ENCODE measurements around the gene NPIPB2.

The NPIPB2 gene

DNA sequence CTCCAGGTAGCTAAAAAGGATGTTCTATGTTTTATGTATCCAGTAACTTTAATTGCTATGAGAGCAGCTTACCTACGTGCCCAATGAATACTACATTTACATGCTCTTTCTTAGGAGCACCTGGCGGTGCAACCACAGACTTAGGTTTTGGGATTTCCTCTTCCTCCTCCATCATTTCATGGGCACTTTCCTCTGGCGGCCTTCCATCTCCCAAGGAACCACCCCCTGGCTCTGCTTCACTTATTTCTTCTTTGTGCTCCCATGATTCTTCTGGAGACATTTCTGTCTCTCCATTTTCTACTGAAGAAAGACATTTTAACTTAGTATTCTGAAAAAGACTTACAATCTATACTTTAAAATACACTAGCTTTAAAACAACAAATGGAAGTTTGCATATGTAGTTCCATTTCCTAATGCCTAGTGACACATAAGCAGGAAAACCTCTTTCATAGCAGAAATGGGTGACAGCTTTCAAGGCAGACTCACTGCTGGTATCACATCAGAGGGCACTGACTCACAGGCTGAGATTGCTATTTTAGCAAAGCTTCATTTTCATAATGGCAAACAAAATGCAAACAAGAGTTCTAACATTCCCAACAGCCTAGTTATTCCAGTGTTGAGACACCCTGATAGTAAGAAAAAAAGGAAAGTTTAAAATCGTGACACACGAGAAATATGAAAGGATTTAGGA, 45.2 kb downstream of the NPIPB2 start:
- DNase-seq: no peak

DNA sequence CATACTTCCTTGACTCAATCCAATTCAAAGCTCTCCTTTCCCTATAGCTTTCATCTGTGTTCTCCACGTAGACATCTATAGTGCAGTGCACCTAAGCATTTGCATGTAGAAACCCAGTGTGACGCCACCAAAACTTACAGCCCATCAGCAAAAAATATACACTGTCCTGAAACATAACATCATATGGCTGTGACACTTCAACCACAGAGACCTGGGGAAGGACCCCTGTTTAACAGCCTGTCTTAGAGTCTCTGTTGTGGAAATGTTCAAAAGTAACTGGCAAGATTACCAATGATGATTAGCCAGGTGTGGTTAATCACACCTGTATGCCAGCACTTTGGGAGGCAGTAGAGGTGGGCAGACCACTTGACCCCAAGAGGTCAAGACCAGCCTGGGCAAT, 48.3 kb downstream of the NPIPB2 start:
- no peak for DNase-seq

DNA sequence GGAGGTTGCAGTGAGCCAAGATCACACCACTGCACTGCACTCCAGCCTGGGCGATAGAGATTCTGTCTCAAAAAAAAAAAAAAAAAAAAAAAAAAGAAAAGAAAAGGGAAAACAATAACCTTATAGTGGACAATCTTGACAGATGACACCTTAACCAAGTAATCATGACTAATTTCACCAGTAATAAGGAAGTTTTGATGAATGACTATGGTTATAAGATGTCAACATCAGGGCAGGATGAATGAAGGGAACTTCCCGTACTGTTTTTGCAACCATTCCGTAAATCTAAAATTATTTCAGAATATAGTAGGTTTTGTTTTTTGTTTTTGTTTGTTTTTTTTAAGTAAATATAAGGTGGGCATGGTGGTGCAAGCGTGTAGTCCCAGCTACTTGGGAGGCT, 49.1 kb downstream of the NPIPB2 start:
- DNase-seq: no peak

DNA sequence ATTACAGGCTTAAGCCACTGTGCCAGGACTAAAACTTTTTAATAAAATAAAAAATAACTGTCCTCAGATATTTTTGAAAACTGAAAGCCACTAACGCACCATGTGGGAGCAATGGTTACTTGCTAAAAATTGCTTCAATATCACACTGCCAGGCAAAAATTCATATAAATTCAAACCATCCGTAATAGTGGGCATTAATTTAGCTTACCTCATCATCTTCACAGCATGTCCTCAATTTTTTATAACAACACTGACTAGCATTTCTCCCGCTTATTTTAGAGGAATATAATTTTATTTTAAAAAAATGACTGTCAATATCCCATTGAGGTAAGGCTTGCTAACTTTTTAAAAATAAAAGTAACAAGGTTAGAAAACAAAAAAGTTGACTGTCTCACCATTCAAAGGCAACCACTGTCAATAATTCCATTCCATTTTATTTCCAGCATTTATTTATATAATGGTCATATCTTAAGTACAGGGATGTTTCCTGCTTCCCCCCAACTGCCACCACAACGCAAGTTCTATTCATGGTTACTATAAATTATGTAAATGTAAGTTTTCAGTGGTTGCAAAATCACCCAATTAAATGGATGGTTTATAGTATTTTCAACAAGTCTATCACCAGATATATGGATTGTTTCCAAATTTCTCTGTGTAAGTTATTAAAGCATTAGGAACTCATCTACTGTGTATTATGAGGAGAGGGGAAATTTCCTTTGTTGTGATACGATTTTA, 51.4 kb downstream of the NPIPB2 start:
- no peak for DNase-seq

DNA sequence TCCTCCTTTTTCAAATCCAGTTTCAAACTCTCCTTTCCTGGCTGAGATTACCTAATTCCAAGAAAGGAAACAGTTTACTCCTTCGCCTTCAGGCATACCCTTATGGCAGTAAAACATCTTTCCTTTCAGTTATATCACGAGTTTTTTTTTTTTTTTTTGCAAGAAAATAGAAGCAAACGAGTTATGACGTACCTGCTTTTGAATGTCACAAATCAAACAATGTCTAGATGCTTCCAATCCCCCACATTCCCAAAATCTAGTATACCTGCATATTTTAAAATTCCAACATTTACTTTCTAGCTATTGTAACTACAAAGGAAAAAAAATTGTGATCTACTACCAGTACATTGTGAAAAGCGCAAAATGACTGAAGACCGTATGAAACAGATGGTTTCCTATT, 55.0 kb downstream of the NPIPB2 start:
- no peak for DNase-seq

DNA sequence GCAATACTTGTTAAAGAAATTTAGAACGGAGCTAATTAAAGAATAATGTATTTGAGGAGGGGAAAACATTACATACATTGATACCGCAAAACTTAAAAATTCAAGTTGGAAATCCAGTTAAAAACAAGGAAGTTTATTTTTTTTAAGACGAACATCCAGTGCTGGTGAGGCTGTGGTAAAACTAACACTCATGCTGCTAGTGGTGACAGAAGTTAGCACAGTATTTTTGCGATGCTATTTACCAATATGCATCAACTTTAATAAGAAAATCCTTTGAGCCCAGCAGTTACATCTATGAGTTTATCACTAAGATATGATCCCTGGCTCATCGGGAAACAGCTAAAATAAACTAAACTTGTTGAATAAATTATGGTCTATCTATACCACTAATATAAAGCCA, 57.8 kb downstream of the NPIPB2 start:
- no peak for DNase-seq

DNA sequence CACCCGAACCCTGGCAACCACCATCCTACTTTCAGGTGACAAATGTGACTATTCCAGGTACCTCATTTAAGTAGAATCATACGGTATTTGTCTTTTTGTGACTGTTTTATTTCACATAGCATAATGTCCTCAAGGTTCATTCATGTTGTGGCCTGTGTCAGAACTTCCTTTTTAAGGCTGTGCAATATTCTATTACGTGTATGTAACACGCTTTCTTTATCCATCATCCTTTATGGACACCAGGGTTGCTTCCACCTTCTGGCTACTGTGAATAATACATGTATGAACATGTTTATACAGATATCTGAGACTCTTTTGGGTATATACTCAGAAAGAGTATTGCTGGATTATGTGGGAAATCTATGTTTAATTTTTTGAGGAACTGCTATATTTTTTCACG, 61.8 kb downstream of the NPIPB2 start:
- DNase-seq: no peak

DNA sequence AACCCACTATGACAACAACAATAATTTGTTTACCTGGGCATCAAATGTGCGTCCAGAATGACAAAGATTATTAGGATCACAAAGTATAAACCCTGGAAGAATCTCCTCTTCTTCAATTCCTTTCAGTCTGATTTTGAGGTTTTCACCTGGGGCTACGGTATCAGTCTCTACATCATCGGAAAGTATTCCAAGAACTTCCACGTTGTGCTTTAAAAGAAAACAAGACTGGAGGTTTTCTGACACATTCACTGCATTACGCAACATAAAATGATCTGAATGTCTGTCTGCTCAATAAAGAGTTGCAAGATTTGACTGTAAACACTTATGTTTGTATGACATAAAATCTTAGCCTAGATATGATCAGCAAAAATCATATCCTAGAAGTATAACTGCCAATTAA, 64.5 kb downstream of the NPIPB2 start:
- DNase-seq: no peak

Data from MV-4-11 (cell line).